GM19468 (cell line): ENCODE data around the gene FA2H.
"Not testable (repeated sequence)": the region's sequence is repeated elsewhere in the genome, so short reads cannot be mapped to it uniquely, and the experiment has no call there.

Experiments
- ATAC-seq: cut with Tn5 transposase; IDR thresholded peaks from one replicate; pipeline ENCODE4 v1.9.1; 2021; ENCODE audit warnings: mild to moderate bottlenecking, moderate library complexity, moderate number of reproducible peaks; ENCODE audit not compliant: unreplicated experiment; ENCODE audit errors: extremely low read depth

The FA2H gene

GRCh38 chr16:74729783-74730683 lies 44.6 kb downstream of the FA2H start:
- ATAC-seq = no peak

GRCh38 chr16:74727903-74728302 lies 46.7 kb downstream of the FA2H start:
- ATAC-seq = no peak

- ATAC-seq = no peak
Measured at GRCh38 chr16:74726716-74727115, 47.9 kb downstream of the FA2H start.

GRCh38 chr16:74725651-74726455 lies 48.8 kb downstream of the FA2H start:
- ATAC-seq = no peak

- no peak for ATAC-seq
Measured at GRCh38 chr16:74724820-74725549, 49.6 kb downstream of the FA2H start.

GRCh38 chr16:74723256-74723655 lies 51.4 kb downstream of the FA2H start:
- no peak for ATAC-seq

- not testable (repeated sequence) for ATAC-seq
Measured at GRCh38 chr16:74722156-74722555, 52.5 kb downstream of the FA2H start.

DNA sequence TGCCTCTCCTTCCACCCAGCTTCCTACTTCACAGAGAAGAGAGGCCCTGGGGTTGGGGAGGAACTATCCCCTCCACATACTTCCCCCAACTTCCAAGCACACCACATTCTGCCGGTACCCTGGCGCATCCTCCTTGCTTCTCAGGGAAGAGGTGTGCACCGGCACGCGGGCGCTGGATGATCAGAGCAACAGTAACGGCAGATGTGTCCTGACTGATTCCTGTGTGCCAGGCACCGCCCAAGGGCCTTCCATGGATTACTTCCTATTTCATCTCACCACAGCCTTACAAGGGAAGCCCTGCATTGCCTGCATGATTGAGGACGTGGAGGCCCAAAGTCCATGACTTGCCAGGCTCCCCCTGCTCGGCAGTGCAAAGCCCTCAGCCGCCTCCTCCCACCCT lies 52.9 kb downstream of the FA2H start:
- no peak for ATAC-seq

DNA sequence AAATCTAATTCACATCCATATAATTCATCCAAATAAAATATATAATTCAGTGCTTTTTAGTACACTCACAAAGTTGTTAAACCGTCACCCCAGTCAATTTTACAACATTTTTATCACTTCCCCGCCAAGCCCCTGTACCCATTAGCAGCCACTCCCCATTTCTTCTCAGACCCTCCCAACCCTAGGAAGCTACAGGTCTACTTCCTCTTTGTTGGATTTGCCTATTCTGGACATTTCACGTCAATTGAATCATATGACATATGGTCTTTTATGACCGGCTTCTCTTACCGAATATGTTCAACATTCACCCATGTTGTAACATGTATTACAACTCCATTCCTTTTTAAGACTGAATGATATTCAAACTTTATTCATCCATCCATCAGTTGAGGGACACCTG lies 54.0 kb downstream of the FA2H start:
- no peak for ATAC-seq

DNA sequence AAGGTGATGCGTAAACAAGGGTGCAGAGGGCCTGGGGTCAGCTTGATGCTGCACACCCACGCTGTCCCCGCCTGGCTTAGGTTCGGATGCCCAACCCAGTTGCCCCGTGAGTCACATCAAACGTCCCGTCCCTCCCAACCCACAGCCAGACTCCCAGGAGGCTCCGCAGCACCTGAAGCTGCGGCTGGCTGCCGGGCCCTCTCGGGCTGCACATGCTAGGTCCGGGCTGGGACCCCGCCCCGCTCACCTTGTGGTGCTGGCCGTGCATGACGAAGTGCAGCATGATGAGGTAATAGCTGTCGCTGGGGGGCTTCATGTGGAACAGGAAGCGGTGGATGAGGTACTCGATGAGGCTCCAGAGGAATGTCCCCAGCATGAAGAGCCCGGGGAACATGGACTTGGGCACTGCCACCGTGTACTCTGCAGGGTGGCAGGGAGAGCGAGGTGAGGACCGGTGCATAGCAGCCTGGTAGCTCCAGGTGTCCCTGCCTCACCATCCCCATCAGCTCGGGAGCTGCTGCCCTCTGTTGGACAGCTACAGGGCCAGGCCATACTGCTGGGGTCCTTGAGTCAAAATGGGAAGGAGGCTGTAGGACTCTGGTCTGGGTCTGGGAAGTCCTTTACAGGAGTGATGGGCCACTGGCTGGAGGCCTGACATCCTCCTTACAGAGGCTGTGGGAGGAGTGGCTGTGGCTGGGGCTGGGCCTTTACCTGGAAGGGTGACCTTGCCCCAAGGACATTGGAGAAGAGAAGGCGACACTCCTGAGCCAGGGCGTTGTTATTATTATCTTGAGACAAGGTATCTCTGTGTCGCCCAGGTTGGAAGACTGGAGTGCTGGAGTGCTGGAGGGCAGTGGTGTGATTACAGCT lies 55.6 kb downstream of the FA2H start:
- no peak for ATAC-seq

DNA sequence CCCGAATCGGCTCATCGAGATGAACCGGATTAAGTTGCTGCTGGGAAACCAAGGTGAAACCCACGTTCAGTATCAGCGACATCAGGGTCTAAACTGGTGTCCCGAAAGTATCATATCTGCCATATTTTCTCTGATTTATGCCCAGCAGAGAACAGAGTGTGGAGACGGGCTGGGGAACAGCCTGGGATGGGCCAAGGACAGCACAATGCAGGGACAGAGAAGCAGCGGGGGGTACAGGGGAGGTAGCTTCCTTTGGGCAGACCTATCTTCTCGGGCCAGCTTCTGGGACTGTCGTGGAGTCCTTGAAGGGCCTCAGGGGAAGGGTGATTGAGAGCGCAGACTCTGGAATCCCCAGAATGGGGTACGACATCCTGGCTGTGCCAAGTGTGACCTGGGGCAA lies 56.5 kb downstream of the FA2H start:
- ATAC-seq = no peak

GRCh38 chr16:74717367-74717766 lies 57.3 kb downstream of the FA2H start:
- ATAC-seq = no peak

- ATAC-seq = no peak
Measured at GRCh38 chr16:74716355-74716754, 58.3 kb downstream of the FA2H start.

- no peak for ATAC-seq
Measured at GRCh38 chr16:74713876-74714275, 60.7 kb downstream of the FA2H start.

- no peak for ATAC-seq
Measured at GRCh38 chr16:74713325-74713724, 61.3 kb downstream of the FA2H start.

DNA sequence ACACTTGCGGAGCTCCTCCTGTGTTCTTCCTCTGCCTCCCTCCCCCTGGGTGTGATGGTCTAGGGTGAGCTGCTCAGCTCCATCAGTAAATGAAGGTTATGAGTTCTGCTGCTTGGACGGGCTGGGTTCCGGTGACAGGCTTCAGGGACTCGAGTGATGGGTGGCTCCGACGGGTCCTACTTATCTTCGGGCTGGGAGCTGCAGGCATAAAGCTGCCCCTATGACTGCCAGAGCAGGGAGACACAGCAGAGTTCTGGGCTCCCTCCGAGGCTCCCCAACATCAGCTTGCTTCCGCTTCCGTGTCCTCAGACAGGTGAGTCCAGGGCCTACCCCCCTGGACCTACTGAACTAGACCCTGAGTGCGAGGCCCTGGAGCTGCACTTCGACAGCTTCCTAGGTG lies 62.7 kb downstream of the FA2H start:
- no peak for ATAC-seq

GRCh38 chr16:74710401-74710800 lies 64.2 kb downstream of the FA2H start:
- ATAC-seq = no peak

- ATAC-seq = no peak
Measured at GRCh38 chr16:74709441-74709877, 65.2 kb downstream of the FA2H start.

DNA sequence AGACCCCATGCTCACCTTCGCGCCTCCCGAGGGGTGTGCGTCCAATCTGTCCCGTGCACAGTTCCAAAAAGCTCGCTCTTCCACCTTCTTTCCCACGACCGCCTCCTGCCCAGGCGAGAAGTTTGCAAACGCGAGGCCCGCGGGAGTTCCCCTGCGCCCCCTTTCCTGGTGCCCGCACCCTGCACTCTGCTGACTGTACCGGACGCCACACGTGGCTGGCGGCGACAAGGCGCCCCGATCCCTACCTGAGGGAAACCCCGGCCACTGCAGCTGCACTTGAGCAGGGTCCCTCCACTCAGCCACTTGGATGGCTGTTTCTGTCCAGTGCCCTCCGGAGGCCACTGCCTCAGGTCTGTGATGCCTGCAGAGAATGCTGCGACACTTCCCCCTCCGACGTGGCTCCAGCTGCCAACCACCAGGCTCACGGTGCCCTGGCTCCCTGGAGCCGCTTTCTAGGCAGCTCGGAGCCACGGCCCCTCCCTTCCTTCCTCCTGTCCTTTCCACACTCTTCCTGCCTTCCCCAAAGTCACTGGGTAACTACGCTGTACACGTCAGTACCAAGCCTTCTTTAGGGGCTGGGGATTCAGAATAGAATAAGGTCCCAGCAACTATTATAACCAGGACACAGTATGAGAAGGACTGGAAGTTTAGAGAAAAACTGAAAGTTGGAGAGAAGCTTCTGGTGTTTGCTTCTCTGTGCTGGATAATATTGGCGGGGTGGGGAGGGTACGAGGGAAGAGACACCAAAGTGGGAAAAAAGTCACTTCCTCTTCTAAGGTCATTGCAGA lies 74.0 kb downstream of the FA2H start, which contains the start of gene MLKL:
Gene MLKL (minus strand): TSS at position 425 of the 788 bp plus-strand sequence. CDS start 5,105 bp downstream, outside the sequence.
- no peak for ATAC-seq
